ENCODE measurements around the gene ELOF1. TPM values are rescaled to one million over a fixed set of nuclear protein-coding genes. Genes with fewer than 3 reads are reported as not detected.

Gene ELOF1
- total and polyA plus RNA-seq, 2 of the 4 experiments (the other 2 are of a cell fraction) = 62.4 to 96.8 TPM

- in situ Hi-C loops (cut with MboI; ENCODE audit: low sequenced_read_pairs) = no loop called here
- no peak overlapping the region for H3K14ac ChIP-seq (replicated peaks; ENCODE audit: low read depth, low read length)
- H2BK5ac ChIP-seq (ENCODE audit: low read depth, low read length, poor library complexity, severe bottlenecking) = no peak overlapping the region
- H2AFZ ChIP-seq (replicated peaks; ENCODE audit: low read length, poor library complexity) = no peak overlapping the region
- no peak overlapping the region for H3K4me3 ChIP-seq (ENCODE audit: insufficient read depth, low read depth, low read length)
- H3K27me3 ChIP-seq (ENCODE audit: control insufficient read depth, insufficient read depth, low read length) = no peaks in the 10 kb centered on the region
- no peaks in the 10 kb centered on the region for H3K4me1 ChIP-seq (ENCODE audit: control insufficient read depth, insufficient read depth, low read length)
- H3K27ac ChIP-seq (ENCODE audit: insufficient read depth, low read length) = no peak overlapping the region
- dilution Hi-C loops (cut with HindIII; ENCODE audit: low sequenced_read_pairs, unreplicated experiment) = no loop called here
- DNase-seq (no peak), ATAC-seq (ENCODE audit: low read depth) (no peak)
- no peak overlapping the region for H3K4me2 ChIP-seq (ENCODE audit: low read depth, low read length)
- BruUV-seq (replicated peaks) = no TSS peak
- no peak overlapping the region for H4K91ac ChIP-seq (ENCODE audit: insufficient read depth, low read depth, low read length)
- H2BK120ac ChIP-seq (ENCODE audit: low read depth, low read length) = no peak overlapping the region
- no peak overlapping the region for H4K8ac ChIP-seq (ENCODE audit: low read depth in 2 of 2, low read length in 2 of 2)
- no peak overlapping the region for H3K23ac ChIP-seq (ENCODE audit: low read depth, low read length)
- H2BK20ac ChIP-seq (ENCODE audit: low read depth, low read length) = no peak overlapping the region
- H3K36me3 ChIP-seq (ENCODE audit: control insufficient read depth, insufficient read depth, low read length) = no peaks in the 10 kb centered on the region
- H3K9me3 ChIP-seq (ENCODE audit: control insufficient read depth, insufficient read depth, low read length) = no peaks in the 10 kb centered on the region
- H4K20me1 ChIP-seq (ENCODE audit: insufficient read depth, low read length) = peaks cover 3% of the 10 kb centered on the region; the same call in 1 of the 2 replicates
- ChIA-PET POLR2A (ENCODE audit: unreplicated experiment) (interaction anchor here (0.5 kb wide), 1 partner anchor 13 kb away, joined by 4 read pairs; no protein-coding TSS in a partner anchor), CTCF (no interaction called here)
- H3K18ac ChIP-seq (ENCODE audit: low read depth, low read length) = no peak overlapping the region
- H4K5ac ChIP-seq (ENCODE audit: low read depth, low read length) = no peak overlapping the region
- no peak overlapping the region for H2BK15ac ChIP-seq (ENCODE audit: low read depth, low read length)
- TF ChIP-seq CEBPB (IDR thresholded peaks at IDR 0.05; ENCODE audit: low read depth, low read length) (no peak), MAFK (IDR thresholded peaks at IDR 0.05; ENCODE audit: low read depth, low read length) (no peak), CHD1 (IDR thresholded peaks at IDR 0.05; ENCODE audit: low read depth, low read length) (no peak), MXI1 (IDR thresholded peaks at IDR 0.05; ENCODE audit: borderline replicate concordance, low read depth, low read length) (no peak), RCOR1 (IDR thresholded peaks at IDR 0.05; ENCODE audit: insufficient replicate concordance, low read length) (no peak), MAZ (IDR thresholded peaks at IDR 0.05; ENCODE audit: borderline replicate concordance, low read depth, low read length) (no peak), POLR2A (IDR thresholded peaks at IDR 0.05; ENCODE audit: low read depth, low read length) (no peak), RAD21 (IDR thresholded peaks at IDR 0.05; ENCODE audit: low read length) (no peak)
- TF ChIP-seq, protein P1, sequence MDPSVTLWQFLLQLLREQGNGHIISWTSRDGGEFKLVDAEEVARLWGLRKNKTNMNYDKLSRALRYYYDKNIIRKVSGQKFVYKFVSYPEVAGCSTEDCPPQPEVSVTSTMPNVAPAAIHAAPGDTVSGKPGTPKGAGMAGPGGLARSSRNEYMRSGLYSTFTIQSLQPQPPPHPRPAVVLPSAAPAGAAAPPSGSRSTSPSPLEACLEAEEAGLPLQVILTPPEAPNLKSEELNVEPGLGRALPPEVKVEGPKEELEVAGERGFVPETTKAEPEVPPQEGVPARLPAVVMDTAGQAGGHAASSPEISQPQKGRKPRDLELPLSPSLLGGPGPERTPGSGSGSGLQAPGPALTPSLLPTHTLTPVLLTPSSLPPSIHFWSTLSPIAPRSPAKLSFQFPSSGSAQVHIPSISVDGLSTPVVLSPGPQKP (IDR thresholded peaks at IDR 0.05; ENCODE audit: borderline replicate concordance, low read depth, low read length) = no peak
- no peak overlapping the region for H3K4ac ChIP-seq (ENCODE audit: low read depth, low read length)
- no peaks in the 10 kb centered on the region for H3K9me1 ChIP-seq (ENCODE audit: insufficient read depth, low read length)
- H2AK5ac ChIP-seq (ENCODE audit: low read depth, low read length) = no peak overlapping the region
- 92% methylated on average over 4 of the region's 8 CpGs; no CpG with 5 or more reads in 1 of the 2 experiments for WGBS, 2 experiments (ENCODE audit: extremely low coverage in 2 of 2, insufficient read length in 1 of 2)
- H3K79me1 ChIP-seq (ENCODE audit: low read depth in 1 of 2, low read length in 2 of 2) = peaks cover 0 to 17% of the 10 kb centered on the region in 2 experiments; a peak in 2 of 4 replicates
- no peak overlapping the region for H3K56ac ChIP-seq (ENCODE audit: extremely low read depth, insufficient read depth, low read length)
- H3K9ac ChIP-seq (ENCODE audit: low read depth, low read length) = no peak overlapping the region
- intact Hi-C loops (cut with micrococcal nuclease) = no loop called here
- H2AK9ac ChIP-seq (replicated peaks; ENCODE audit: low read depth, low read length, poor library complexity) = no peak overlapping the region
These were observed 4.5 kb upstream of the ELOF1 start for GRCh38 chr19:11563532-11563931.
